Measurements from ENCODE around the gene SALL3.

SALL3 gene

GRCh38 chr18:78981394-78981831 lies 1.8 kb downstream of the SALL3 start:
- H4K20me1 ChIP-seq (ENCODE audit: insufficient read depth, low read length): no peaks in the 10 kb centered on the region
- no peak overlapping the region for H3K27ac ChIP-seq (ENCODE audit: low read length)
- no peak for DNase-seq
- TF ChIP-seq, protein P1, sequence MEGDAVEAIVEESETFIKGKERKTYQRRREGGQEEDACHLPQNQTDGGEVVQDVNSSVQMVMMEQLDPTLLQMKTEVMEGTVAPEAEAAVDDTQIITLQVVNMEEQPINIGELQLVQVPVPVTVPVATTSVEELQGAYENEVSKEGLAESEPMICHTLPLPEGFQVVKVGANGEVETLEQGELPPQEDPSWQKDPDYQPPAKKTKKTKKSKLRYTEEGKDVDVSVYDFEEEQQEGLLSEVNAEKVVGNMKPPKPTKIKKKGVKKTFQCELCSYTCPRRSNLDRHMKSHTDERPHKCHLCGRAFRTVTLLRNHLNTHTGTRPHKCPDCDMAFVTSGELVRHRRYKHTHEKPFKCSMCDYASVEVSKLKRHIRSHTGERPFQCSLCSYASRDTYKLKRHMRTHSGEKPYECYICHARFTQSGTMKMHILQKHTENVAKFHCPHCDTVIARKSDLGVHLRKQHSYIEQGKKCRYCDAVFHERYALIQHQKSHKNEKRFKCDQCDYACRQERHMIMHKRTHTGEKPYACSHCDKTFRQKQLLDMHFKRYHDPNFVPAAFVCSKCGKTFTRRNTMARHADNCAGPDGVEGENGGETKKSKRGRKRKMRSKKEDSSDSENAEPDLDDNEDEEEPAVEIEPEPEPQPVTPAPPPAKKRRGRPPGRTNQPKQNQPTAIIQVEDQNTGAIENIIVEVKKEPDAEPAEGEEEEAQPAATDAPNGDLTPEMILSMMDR (IDR thresholded peaks at IDR 0.05; ENCODE audit: low read length): no peak
- no peak for TF ChIP-seq EZH2 (optimal IDR thresholded peaks at IDR 0.05; ENCODE audit: low read depth, low read length)
- TF ChIP-seq EZH2phosphoT487 (IDR thresholded peaks at IDR 0.05; ENCODE audit: low read length): no peak
- H3K9me2 ChIP-seq (replicated peaks; ENCODE audit: insufficient read depth, low read length): no peaks in the 10 kb centered on the region
- no peaks in the 10 kb centered on the region for H3F3A ChIP-seq (ENCODE audit: insufficient read depth, low read length)
- no peak overlapping the region for H3K9ac ChIP-seq (ENCODE audit: low read length)
- no peaks in the 10 kb centered on the region for H3K27me3 ChIP-seq (replicated peaks; ENCODE audit: insufficient read depth, low read length)
- H3K4me3 ChIP-seq (ENCODE audit: low read length): no peak overlapping the region
- H2AFZ ChIP-seq (ENCODE audit: low read length): no peak overlapping the region
- H3K36me3 ChIP-seq (replicated peaks; ENCODE audit: insufficient read depth, low read length): no peaks in the 10 kb centered on the region
- no peaks in the 10 kb centered on the region for H3K9me3 ChIP-seq (replicated peaks; ENCODE audit: insufficient read depth, low read length)
- H3K4me2 ChIP-seq (ENCODE audit: low read depth, low read length): no peak overlapping the region
- H3K79me2 ChIP-seq (ENCODE audit: low read length): no peaks in the 10 kb centered on the region
- H3K4me1 ChIP-seq (ENCODE audit: low read length): no peaks in the 10 kb centered on the region

GRCh38 chr18:78981989-78982620 lies 2.5 kb downstream of the SALL3 start:
- Histone ChIP-seq H4K20me1 (ENCODE audit: insufficient read depth, low read length) (no peaks in the 10 kb centered on the region), H3K4me3 (ENCODE audit: low read length) (no peak overlapping the region), H3K9me3 (replicated peaks; ENCODE audit: insufficient read depth, low read length) (no peaks in the 10 kb centered on the region), H3K9me2 (replicated peaks; ENCODE audit: insufficient read depth, low read length) (no peaks in the 10 kb centered on the region), H3K79me2 (ENCODE audit: low read length) (no peaks in the 10 kb centered on the region), H3K36me3 (replicated peaks; ENCODE audit: insufficient read depth, low read length) (no peaks in the 10 kb centered on the region), H3K4me2 (ENCODE audit: low read depth, low read length) (no peak overlapping the region), H3K27ac (ENCODE audit: low read length) (no peak overlapping the region), H3F3A (ENCODE audit: insufficient read depth, low read length) (no peaks in the 10 kb centered on the region), H3K4me1 (ENCODE audit: low read length) (no peaks in the 10 kb centered on the region), H3K9ac (ENCODE audit: low read length) (no peak overlapping the region), H2AFZ (ENCODE audit: low read length) (no peak overlapping the region), H3K27me3 (replicated peaks; ENCODE audit: insufficient read depth, low read length) (no peaks in the 10 kb centered on the region)
- TF ChIP-seq EZH2phosphoT487 (IDR thresholded peaks at IDR 0.05; ENCODE audit: low read length): no peak
- TF ChIP-seq, protein P1 (IDR thresholded peaks at IDR 0.05; ENCODE audit: low read length): no peak
- TF ChIP-seq EZH2 (optimal IDR thresholded peaks at IDR 0.05; ENCODE audit: low read depth, low read length): no peak
- no peak for DNase-seq

- no peaks in the 10 kb centered on the region for H4K20me1 ChIP-seq (ENCODE audit: insufficient read depth, low read length)
- no peaks in the 10 kb centered on the region for H3K27me3 ChIP-seq (replicated peaks; ENCODE audit: insufficient read depth, low read length)
- no peak overlapping the region for H2AFZ ChIP-seq (ENCODE audit: low read length)
- H3K4me3 ChIP-seq (ENCODE audit: low read length): no peak overlapping the region
- TF ChIP-seq EZH2phosphoT487 (IDR thresholded peaks at IDR 0.05; ENCODE audit: low read length) (no peak), EZH2 (optimal IDR thresholded peaks at IDR 0.05; ENCODE audit: low read depth, low read length) (no peak)
- TF ChIP-seq, protein P1 (IDR thresholded peaks at IDR 0.05; ENCODE audit: low read length): no peak
- no peak for DNase-seq
- no peaks in the 10 kb centered on the region for H3F3A ChIP-seq (ENCODE audit: insufficient read depth, low read length)
- H3K9me3 ChIP-seq (replicated peaks; ENCODE audit: insufficient read depth, low read length): no peaks in the 10 kb centered on the region
- H3K4me1 ChIP-seq (ENCODE audit: low read length): no peaks in the 10 kb centered on the region
- no peak overlapping the region for H3K4me2 ChIP-seq (ENCODE audit: low read depth, low read length)
- H3K9ac ChIP-seq (ENCODE audit: low read length): no peak overlapping the region
- no peaks in the 10 kb centered on the region for H3K79me2 ChIP-seq (ENCODE audit: low read length)
- no peaks in the 10 kb centered on the region for H3K9me2 ChIP-seq (replicated peaks; ENCODE audit: insufficient read depth, low read length)
- H3K27ac ChIP-seq (ENCODE audit: low read length): no peak overlapping the region
- H3K36me3 ChIP-seq (replicated peaks; ENCODE audit: insufficient read depth, low read length): no peaks in the 10 kb centered on the region
Observed at GRCh38 chr18:78983512-78983911, 3.9 kb downstream of the SALL3 start.
